HG03378 (cell line): ENCODE results near the gene PRPS2.
A peak's percentile ranks its signal among the peaks of the same experiment; 100 is the strongest.

Experiments
- ATAC-seq: cut with Tn5 transposase; IDR thresholded peaks from one replicate; pipeline ENCODE4 v1.9.1; 2021; ENCODE audit warnings: mild to moderate bottlenecking, moderate library complexity; ENCODE audit not compliant: unreplicated experiment

The PRPS2 gene

DNA sequence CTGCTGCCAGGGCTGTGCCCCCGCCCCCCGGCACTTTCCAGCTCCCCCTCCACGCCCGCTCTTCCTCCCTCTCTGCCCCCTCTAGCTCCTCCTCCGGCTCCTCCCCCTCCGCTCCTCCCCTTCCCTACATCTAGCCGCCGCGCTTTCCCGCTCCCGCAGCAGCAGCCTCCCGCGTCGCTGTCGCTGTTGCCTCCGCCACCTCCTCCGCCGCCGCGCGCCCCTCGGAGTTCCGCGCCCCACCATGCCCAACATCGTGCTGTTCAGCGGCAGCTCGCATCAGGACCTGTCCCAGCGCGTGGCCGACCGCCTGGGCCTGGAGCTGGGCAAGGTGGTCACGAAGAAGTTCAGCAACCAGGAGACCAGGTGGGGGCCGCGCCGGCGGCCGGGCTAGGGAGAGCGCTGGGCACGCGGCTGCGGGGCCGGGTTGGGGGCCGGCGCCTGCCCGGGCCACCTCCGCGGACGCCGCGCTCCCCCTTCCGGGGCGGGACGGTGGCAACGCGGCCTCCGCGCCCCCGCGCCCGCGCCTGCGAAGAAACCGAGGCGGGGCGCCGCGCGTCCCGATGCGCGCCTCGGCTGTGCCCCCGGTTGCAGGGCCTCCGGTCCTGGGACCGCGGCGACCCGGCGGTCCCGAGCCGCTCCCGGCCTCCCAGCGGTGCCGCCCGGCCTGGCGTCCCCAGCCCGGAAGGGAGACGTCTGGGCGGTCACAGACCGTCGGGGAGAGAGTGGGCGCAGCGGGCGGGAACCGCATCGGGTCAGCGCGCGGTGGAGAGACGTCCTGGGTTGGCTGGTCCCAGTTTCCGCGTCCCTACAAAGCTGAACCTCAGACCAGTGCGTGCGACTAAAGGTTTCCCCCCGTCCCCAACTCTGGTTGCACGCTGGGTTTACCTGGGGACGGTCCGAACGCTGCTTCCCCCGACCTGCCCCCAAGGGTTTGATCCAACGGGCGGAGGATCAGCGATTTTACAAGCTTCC lies at the start of gene PRPS2:
TSS of gene PRPS2 (plus strand) at position 156 of the 972 bp plus-strand sequence. CDS start at position 242, 86 bp downstream.
- ATAC-seq: peak; percentile 43

DNA sequence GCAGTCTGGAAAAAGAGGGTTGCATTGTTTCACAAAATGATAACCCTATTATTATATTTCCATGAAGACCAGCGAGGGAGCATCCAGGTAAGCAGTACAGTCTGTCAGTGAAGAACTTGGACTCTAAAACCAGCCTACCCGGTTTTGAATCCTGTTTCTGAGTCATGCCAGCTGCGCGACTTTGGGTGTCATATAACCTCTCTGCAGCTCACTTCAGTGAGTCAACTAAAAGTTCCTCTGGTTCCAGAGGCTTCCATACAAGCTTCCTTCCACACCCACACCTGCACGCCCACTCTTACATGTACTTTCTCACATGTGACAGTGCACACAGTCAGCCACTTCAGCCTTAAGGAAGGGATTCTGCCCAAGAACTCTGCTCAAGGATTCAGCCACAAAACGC lies 49.8 kb upstream of the PRPS2 start:
- ATAC-seq: no peak

DNA sequence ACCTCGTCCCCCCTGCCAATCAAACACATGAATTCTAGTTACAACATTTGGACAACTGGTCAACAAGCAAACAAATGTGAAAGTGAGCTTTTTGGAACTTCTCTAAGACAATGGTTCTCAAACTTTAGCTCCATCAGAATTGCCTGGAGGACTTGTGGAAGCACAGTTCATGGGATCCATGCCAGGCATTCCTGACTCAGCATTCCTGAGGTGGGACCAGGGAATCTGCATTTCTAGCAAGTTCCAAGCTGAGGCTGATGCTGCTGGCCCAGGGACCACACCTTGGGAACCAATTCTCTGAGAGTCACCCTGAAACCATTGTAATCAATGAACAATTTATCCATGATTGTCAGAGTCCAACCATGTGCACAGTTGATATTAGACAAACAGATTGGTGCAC lies 43.8 kb upstream of the PRPS2 start:
- no peak for ATAC-seq

DNA sequence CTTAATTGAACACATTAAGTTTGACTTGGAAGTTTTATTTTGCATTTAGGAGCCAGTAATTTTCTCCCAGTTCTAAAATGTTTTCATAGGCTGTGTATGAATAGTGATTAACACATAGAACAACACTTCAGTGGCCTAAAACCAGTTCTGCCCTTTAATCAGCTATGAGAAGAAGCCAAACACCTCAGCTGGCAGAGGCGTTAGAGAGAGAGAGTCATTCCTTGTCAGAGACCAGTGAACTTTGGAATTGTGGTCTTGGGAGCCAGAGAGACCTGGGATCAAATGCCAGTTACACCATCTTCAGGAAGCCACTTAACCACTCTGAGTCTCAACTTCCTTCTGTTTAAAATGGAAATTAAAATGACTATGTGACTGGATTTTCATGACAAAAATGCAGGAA lies 39.3 kb upstream of the PRPS2 start:
- no peak for ATAC-seq

GRCh38 chrX:12753366-12753765 lies 37.8 kb upstream of the PRPS2 start:
- no peak for ATAC-seq

DNA sequence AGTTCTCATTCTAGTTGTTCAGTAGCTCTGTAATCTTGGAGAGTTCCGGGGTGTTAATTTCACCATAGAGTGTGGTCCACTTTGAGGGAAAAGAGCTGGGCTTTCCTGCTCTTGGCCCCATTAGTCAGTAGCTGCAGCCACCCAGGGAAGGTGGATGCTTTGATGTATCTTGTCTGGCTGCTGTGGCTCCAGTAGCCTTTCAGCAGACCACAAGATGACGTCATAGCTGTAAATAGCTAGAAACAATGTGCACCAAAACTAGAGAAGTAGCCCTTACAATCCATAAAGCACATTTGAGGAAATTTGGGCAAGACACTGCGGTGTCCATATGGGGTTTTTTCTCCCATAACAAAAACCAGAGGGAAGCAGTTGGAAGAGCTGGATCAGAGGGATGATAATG lies 32.9 kb upstream of the PRPS2 start:
- no peak for ATAC-seq

GRCh38 chrX:12767856-12768255 lies 23.4 kb upstream of the PRPS2 start:
- ATAC-seq: no peak

GRCh38 chrX:12768491-12768890 lies 22.7 kb upstream of the PRPS2 start:
- ATAC-seq: no peak

- no peak for ATAC-seq
Observed at GRCh38 chrX:12770440-12770839, 20.8 kb upstream of the PRPS2 start.

DNA sequence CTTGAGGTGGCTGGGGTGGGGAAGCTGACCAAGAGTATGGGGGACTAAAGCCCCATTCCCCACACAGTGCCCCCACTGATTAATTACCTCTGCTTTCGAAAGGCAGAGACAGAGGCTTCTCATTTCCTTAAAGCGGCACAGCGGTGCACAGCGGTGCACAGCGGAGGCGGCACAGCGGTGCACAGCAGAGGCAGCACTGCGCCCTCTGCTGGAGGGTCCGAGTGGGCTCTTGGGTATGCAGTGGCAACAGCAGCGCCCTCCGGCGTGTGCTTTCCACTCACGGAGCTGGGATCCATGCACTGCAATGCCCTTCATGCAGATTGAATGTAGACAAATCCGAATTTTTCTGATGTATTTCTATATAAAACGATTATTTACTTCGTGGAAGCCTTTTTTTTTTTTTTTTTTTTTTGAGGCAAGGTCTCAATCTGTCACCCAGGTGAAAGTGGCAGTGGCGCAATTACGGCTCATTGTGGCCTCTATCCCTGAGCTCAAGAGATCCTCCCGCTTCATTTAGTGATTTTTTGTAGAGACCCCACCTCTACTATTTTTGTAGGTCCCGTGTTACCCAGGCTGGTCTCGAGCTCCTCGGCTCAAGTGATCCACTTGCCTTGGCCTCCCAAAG lies 19.7 kb upstream of the PRPS2 start:
- ATAC-seq: peak; percentile 95

DNA sequence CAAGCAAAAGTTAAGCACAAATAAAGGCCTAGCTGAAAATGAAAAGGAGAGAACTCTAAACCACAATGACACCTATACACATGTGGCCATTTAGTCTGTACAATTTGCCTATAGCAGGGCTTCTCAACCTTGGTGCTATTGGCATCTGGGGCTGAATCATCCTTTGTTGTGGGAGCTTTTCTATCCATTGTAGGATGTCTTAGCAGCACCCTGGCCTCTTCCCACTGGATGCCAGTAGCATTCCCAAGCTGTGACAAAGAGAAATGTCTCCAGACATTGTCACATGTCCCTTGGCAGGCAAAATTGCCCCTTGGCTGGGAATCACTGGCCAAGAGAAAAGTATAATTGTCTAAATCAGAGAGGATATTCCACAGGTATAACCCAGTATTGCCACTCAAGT lies 13.5 kb upstream of the PRPS2 start:
- no peak for ATAC-seq

DNA sequence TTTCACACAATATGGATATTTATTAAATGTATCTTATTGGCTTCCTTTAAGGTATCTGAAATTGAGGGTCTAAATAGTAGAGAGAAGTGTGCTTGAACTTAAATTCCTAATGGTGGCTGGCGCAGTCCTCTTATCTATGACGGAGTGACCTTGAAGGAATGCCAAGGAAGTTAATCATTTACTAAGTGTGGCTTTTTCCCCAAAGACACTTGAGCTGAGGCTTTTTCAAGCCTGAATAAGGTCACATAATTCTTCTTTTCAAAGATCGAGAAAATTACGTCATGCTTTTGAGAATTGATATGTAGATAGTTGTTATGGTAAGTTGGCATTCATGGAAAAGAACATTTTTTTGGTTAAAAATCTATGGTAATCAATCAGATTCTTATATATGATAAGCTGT lies 11.7 kb upstream of the PRPS2 start:
- ATAC-seq: no peak

DNA sequence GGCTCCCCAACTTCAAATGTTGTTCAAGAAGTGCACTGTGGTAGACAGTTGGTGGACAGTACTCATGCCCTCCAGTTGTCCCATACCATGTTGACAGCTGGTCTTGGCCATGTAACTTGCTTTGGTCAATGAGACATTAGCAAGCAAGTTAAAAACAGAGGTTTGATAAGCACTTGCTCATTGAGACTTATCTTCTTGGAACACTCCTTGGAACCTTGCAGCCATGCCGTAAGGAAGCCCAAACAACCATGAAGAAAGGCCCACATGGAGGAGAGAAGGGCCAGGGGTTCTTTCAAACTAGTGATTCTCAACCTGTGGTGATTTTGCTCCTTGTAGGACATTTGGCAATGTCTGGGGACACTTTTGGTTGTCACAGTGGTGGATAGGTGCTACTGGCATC lies 2.6 kb upstream of the PRPS2 start:
- no peak for ATAC-seq

- no peak for ATAC-seq
Observed at GRCh38 chrX:12789976-12790375, 1.2 kb upstream of the PRPS2 start.

GRCh38 chrX:12790885-12791256 lies 341 bp upstream of the PRPS2 start:
- peak; percentile 33 for ATAC-seq

GRCh38 chrX:12792711-12793110 lies 1.5 kb downstream of the PRPS2 start:
- ATAC-seq: no peak

GRCh38 chrX:12794654-12795053 lies 3.4 kb downstream of the PRPS2 start:
- no peak for ATAC-seq

DNA sequence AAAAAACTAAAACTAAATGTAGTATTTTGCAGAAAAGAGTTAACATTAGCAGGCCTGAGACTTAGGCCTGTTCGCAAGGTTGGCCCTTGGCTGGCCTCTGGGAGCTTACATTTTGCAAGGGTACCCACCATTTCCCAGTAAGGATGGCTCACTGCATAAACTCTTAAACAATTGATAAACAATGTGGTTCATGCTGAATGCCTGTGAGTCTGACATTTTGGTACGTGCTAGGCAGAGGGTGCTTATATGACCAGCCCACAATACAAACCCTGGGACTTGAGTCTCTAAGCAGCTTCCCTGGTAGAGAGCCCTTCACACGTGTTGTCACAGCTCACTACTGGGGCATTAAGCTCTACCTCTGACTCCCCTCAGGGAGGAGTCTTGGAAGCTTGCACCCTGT lies 7.4 kb downstream of the PRPS2 start:
- no peak for ATAC-seq

GRCh38 chrX:12799118-12799517 lies 7.9 kb downstream of the PRPS2 start:
- ATAC-seq: no peak

GRCh38 chrX:12802741-12803140 lies 11.5 kb downstream of the PRPS2 start:
- no peak for ATAC-seq

- ATAC-seq: no peak
Observed at GRCh38 chrX:12804655-12805054, 13.4 kb downstream of the PRPS2 start.

DNA sequence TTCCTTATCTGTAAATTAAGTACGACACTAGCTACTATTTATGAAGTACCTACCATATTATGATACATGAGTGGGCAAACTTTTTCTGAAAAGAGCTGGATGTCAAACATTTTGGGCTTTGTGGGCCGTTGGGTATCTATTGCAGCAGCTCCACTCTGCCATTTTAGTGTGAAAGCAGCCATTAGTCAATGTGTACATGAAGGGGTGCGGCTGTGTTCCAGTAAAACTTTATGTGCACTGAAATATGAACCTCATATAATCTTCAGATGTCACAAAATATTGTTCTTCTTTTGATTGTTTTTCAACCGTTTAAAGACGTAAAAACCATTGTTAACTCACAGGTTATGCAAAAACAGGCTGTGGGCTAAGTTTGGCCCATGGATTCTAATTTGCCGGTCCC lies 14.1 kb downstream of the PRPS2 start:
- ATAC-seq: no peak
